ENCODE data around the gene FBN2.

DNA sequence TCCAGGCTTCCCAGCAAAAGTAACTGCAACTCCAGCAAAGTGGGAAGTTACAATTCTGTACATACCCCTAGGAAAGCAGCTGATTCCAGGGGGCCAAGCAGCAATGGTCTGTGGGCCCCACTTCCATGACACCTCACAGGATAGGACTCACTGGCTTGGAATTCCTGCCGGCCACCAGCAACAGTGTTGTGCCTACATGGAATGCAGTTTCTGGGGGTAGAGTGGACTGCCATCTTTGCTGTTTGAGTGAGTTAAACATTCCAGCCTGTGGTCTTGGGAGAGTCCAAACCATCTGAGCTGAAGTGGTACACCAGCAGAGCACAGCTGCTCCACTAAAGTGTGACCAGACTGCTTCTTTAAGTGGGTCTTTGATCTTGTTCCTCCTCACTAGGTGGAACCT lies 13.4 kb upstream of the FBN2 start:
- TF ChIP-seq EZH2phosphoT487 (IDR thresholded peaks at IDR 0.05; ENCODE audit: borderline replicate concordance): no peak
- TF ChIP-seq, protein P1, sequence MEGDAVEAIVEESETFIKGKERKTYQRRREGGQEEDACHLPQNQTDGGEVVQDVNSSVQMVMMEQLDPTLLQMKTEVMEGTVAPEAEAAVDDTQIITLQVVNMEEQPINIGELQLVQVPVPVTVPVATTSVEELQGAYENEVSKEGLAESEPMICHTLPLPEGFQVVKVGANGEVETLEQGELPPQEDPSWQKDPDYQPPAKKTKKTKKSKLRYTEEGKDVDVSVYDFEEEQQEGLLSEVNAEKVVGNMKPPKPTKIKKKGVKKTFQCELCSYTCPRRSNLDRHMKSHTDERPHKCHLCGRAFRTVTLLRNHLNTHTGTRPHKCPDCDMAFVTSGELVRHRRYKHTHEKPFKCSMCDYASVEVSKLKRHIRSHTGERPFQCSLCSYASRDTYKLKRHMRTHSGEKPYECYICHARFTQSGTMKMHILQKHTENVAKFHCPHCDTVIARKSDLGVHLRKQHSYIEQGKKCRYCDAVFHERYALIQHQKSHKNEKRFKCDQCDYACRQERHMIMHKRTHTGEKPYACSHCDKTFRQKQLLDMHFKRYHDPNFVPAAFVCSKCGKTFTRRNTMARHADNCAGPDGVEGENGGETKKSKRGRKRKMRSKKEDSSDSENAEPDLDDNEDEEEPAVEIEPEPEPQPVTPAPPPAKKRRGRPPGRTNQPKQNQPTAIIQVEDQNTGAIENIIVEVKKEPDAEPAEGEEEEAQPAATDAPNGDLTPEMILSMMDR (conservative IDR thresholded peaks at IDR 0.05; ENCODE audit: low read length): no peak

Measured in Loucy (cell line).